Activated CD4-positive, alpha-beta T cell treated with anti-CD3 and anti-CD28 coated beads, Interleukin-2, amount 10 ng/mL, durations not matched to agents 7 days and 5 days (primary cell): Measurements from ENCODE around the gene RIMBP2. TPM values are rescaled to one million over a fixed set of nuclear protein-coding genes. Genes with fewer than 3 reads are reported as not detected.

Experiments used
- CTCF ChIA-PET: fragments of 350-600 bp; sonication (Branson Sonifier 250); formaldehyde crosslinking; loops from one replicate; lab custom pipeline; 2021; ENCODE audit warnings: antibody characterized with exemption; lab: Charles Lee
- POLR2A ChIA-PET: fragments of 350-600 bp; sonication (Branson Sonifier 250); formaldehyde crosslinking; loops from one replicate; lab custom pipeline; 2021; ENCODE audit warnings: antibody characterized with exemption; lab: Charles Lee
- DNase-seq: peaks from one replicate; pipeline ENCODE4 v3.0.0-alpha.2; 2020
- H3K27ac Mint-ChIP-seq: one replicate; pipeline ENCODE4 v1.8.0; 2021; ENCODE audit warnings: mild to moderate bottlenecking, moderate library complexity, mixed read lengths
- H3K27me3 Mint-ChIP-seq: one replicate; pipeline ENCODE4 v1.8.0; 2021; ENCODE audit warnings: mixed read lengths
- H3K36me3 Mint-ChIP-seq: one replicate; pipeline ENCODE4 v1.8.0; 2021; ENCODE audit warnings: low read depth, mixed read lengths
- H3K4me1 Mint-ChIP-seq: one replicate; pipeline ENCODE4 v1.8.0; 2021; ENCODE audit warnings: mixed read lengths
- H3K4me3 Mint-ChIP-seq: one replicate; pipeline ENCODE4 v1.8.0; 2021; ENCODE audit warnings: mild to moderate bottlenecking, moderate library complexity, mixed read lengths
- H3K9me3 Mint-ChIP-seq: one replicate; pipeline ENCODE4 v1.8.0; 2021; ENCODE audit warnings: mixed read lengths
- total RNA-seq, 2 experiments: library from RNA; stranded (reverse); gene quantifications; one replicate each; pipeline ENCODE4 v1.2.3, GENCODE V29; 2021

RIMBP2 gene
- total RNA-seq, 2 experiments from 2014 or later: not detected

DNA sequence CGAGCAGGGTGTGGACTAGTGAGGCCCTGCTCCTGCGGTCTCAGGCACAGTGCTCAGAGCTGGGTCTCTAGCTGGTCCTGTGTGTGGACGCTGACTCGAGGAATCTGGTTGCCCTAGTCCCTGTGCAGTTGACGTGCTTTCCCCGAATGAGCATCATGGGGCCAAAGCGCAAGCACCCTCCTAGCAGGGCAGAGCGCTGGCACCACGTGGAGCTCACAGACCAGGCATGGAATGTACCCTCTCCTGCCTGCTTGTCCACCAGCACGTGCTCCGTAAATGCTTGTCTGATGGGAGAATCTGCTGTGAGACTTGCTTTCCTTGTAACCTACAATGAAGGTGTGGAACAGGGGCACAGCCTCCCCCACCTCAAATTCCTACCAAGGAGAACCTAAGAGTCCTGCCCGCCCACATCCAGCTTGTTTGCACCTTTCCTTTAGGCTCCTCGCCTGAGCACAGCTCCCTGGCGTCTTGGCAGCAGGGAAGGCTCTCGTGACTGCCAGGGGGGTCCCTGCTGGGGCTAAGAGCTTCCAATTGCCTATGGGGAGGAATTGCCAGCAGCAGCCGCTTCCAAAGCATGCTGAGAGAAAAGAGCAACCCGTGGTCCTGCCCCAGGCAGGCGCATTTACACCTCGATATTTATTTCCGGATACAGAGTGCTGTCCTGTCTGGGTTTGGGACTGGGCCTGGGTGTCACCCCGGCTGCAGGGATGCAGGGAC is 253.4 kb downstream of the RIMBP2 start:
- no peak for DNase-seq
- H3K9me3 Mint-ChIP-seq: peaks cover 11% of the 10 kb centered on the region
- H3K4me1 Mint-ChIP-seq: no peaks in the 10 kb centered on the region
- no peaks in the 10 kb centered on the region for H3K36me3 Mint-ChIP-seq
- no peak overlapping the region for H3K27ac Mint-ChIP-seq
- CTCF ChIA-PET: no interaction called here
- H3K27me3 Mint-ChIP-seq: no peaks in the 10 kb centered on the region
- H3K4me3 Mint-ChIP-seq: no peak overlapping the region
- POLR2A ChIA-PET: no interaction called here

DNA sequence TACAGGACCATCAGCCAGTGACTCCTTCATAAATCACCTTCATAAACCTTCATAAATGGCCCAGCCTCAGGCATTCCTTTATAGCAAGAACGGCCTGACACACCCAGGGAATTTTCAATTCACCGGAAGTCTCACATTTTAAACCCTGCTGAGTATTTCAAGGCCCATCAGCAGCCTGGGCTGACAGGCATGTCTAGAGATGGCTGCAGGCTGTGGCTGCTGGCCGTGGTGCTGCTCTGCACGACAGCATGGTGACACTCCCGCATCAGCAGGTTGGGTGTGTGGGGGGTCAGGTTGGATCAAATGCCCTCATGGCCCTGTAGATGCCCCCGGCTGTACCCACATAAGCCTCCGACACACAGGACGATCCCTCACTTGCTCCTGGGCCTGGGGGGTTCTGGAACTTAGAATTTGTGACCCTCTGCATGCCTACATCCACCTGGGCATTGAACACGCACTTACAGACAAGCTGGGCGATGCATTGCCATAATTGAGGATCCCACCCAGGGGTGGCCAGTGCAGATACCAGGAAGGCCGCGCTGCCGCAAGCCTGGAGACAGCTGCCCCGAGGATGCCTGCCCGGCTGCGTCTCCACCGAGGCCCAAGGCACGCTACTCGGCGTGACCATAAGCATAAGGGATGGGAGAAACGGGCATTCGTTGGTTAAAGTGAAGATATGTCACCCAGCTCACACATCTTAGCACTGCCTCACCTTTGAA is 254.1 kb downstream of the RIMBP2 start:
- POLR2A ChIA-PET: no interaction called here
- Mint-ChIP-seq H3K4me3 (no peak overlapping the region), H3K4me1 (no peaks in the 10 kb centered on the region), H3K36me3 (no peaks in the 10 kb centered on the region), H3K9me3 (peaks cover 4% of the 10 kb centered on the region), H3K27me3 (no peaks in the 10 kb centered on the region), H3K27ac (no peak overlapping the region)
- CTCF ChIA-PET: no interaction called here
- DNase-seq: no peak

GRCh38 chr12:130461447-130461815 is 254.7 kb downstream of the RIMBP2 start:
- no peak for DNase-seq
- no peaks in the 10 kb centered on the region for H3K4me1 Mint-ChIP-seq
- H3K27ac Mint-ChIP-seq: no peak overlapping the region

DNA sequence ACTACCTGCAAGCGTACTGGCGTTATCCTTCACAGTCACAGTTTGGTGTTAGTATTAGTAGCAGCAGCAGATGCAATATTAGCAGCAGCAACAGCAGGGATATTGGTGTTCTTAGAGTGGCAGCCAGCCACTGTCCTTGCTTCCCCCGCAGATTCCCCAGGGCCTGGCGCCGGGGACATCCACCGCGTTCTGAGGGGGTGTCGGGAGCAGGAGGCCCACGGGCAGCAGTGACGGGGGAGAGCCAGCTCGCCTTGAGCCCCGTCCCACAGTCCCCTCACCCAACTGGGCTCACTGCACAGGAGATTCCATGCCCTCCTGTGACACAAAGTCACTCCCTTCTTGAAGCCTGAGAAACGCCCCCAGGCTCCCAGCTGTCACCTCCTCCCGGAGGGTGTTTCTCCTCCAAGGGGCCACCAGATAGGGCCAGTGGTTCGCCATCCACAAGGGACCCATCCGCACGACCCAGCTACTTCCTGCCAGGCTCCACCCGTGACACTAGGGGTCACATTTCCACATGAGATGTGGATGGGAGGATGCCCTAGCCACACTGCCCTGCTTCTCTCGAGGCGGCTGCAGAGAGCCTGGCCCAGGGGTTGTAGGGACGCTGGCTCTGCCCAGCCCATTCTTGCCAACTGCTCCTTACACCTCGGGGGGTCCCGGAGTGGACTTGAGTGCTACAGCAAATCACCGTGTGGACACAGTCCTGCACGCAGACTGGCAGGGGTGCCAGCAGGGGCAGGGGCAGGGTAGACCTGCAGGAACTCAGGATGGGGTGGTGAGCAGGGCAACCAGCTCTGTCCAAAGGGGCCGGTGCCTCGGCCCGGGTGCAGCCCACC is 255.3 kb downstream of the RIMBP2 start:
- H3K36me3 Mint-ChIP-seq: no peaks in the 10 kb centered on the region
- H3K4me1 Mint-ChIP-seq: no peaks in the 10 kb centered on the region
- H3K27me3 Mint-ChIP-seq: no peaks in the 10 kb centered on the region
- H3K27ac Mint-ChIP-seq: no peak overlapping the region
- CTCF ChIA-PET: interaction anchor here (0.9 kb wide), 1 partner anchor 14 kb away, joined by 3 read pairs; no protein-coding TSS in a partner anchor
- no peak overlapping the region for H3K4me3 Mint-ChIP-seq
- POLR2A ChIA-PET: no interaction called here
- peaks cover 2% of the 10 kb centered on the region for H3K9me3 Mint-ChIP-seq
- DNase-seq: no peak

More at GRCh38 chr12:130461447-130461815, 254.7 kb downstream of the RIMBP2 start:
- ChIA-PET CTCF (interaction anchor here (0.9 kb wide), 1 partner anchor 15 kb away, joined by 3 read pairs; no protein-coding TSS in a partner anchor), POLR2A (no interaction called here)
- H3K9me3 Mint-ChIP-seq: peaks cover 2% of the 10 kb centered on the region
- H3K36me3 Mint-ChIP-seq: no peaks in the 10 kb centered on the region
- H3K27me3 Mint-ChIP-seq: no peaks in the 10 kb centered on the region
- no peak overlapping the region for H3K4me3 Mint-ChIP-seq

GRCh38 chr12:130459916-130460315 is 256.2 kb downstream of the RIMBP2 start:
- CTCF ChIA-PET: no interaction called here
- DNase-seq: no peak
- Mint-ChIP-seq H3K4me3 (no peak overlapping the region), H3K9me3 (peaks cover 2% of the 10 kb centered on the region), H3K36me3 (no peaks in the 10 kb centered on the region), H3K4me1 (no peaks in the 10 kb centered on the region), H3K27ac (no peak overlapping the region), H3K27me3 (no peaks in the 10 kb centered on the region)
- POLR2A ChIA-PET: no interaction called here

DNA sequence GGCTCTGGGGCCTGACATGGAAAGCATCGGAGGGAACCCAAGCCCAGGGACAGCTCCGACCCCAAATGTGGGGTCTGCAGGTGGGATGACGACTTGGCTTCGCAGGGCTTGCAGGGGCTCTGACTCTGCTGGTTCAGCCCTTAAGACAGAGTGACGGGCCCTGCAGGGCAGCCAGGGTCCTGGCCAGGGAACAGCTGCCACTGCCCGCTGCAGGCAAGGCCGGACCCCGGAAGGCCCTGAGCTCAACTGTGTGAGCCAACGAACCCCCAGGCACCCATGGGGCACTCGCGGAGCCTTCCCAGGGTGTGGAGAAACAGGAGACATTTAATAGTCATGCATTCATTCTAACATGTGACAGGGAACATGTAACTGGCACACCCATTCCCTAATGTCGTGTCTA is 257.8 kb downstream of the RIMBP2 start:
- ChIA-PET POLR2A (no interaction called here), CTCF (interaction anchor here (1.0 kb wide), 1 partner anchor 15 kb away, joined by 3 read pairs; no protein-coding TSS in a partner anchor)
- H3K27ac Mint-ChIP-seq: no peak overlapping the region
- H3K36me3 Mint-ChIP-seq: no peaks in the 10 kb centered on the region
- no peaks in the 10 kb centered on the region for H3K9me3 Mint-ChIP-seq
- H3K4me1 Mint-ChIP-seq: no peaks in the 10 kb centered on the region
- no peaks in the 10 kb centered on the region for H3K27me3 Mint-ChIP-seq
- no peak overlapping the region for H3K4me3 Mint-ChIP-seq
- DNase-seq: no peak

- Mint-ChIP-seq H3K27ac (no peak overlapping the region), H3K27me3 (no peaks in the 10 kb centered on the region), H3K4me1 (no peaks in the 10 kb centered on the region), H3K9me3 (no peaks in the 10 kb centered on the region), H3K4me3 (no peak overlapping the region), H3K36me3 (no peaks in the 10 kb centered on the region)
- no peak for DNase-seq
- ChIA-PET CTCF (no interaction called here), POLR2A (no interaction called here)
Measured at GRCh38 chr12:130457215-130457614, 258.9 kb downstream of the RIMBP2 start.

DNA sequence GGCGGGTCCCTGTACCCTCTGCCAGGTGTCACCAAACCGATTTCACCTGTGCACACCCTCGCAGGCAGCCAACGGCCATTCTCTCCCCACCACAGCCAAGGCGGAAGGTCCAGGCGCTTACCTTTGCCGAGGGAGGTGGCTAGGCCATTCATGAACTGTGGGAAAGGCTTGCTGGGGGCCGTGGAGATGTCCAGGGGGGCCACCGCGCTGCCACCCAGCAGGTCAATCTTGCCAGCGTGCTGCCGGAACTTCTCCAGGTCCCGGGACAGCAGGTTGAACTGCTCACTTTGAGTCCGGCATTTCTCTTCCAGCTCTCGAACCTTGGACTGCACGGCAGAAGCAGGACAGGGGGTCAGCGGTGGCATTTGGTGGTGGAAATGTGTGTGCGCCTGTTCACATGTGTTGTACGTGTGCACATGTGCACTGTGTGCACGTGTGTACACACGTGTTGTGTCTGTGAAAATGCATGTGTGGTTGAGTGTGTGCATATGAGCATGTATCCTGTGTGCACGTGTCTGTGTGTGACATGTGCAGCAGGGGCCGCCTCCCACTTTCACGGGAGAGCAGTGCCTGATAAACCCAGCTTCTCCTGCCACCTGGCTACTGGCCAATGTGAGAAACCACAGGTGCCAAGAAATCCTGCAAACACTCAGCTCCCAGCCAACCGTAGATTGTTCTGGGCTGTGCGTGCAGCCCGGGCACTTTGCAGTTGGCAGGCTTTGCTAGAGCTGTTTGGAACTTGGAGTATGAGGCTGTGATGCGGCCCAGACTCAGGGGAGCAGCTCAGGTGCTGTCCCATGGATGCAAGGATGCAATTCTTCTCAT is 259.5 kb downstream of the RIMBP2 start:
- H3K4me1 Mint-ChIP-seq: no peaks in the 10 kb centered on the region
- no peaks in the 10 kb centered on the region for H3K27me3 Mint-ChIP-seq
- H3K27ac Mint-ChIP-seq: no peak overlapping the region
- no peaks in the 10 kb centered on the region for H3K36me3 Mint-ChIP-seq
- no peak overlapping the region for H3K4me3 Mint-ChIP-seq
- ChIA-PET CTCF (no interaction called here), POLR2A (no interaction called here)
- no peaks in the 10 kb centered on the region for H3K9me3 Mint-ChIP-seq
- no peak for DNase-seq

GRCh38 chr12:130455161-130455560 is 260.9 kb downstream of the RIMBP2 start:
- ChIA-PET POLR2A (no interaction called here), CTCF (no interaction called here)
- Mint-ChIP-seq H3K9me3 (no peaks in the 10 kb centered on the region), H3K36me3 (no peaks in the 10 kb centered on the region), H3K27ac (no peak overlapping the region), H3K4me3 (no peak overlapping the region), H3K27me3 (no peaks in the 10 kb centered on the region), H3K4me1 (no peaks in the 10 kb centered on the region)
- no peak for DNase-seq

- DNase-seq: no peak
- ChIA-PET POLR2A (no interaction called here), CTCF (no interaction called here)
- H3K27me3 Mint-ChIP-seq: no peaks in the 10 kb centered on the region
- no peaks in the 10 kb centered on the region for H3K4me1 Mint-ChIP-seq
- H3K36me3 Mint-ChIP-seq: no peaks in the 10 kb centered on the region
- no peak overlapping the region for H3K27ac Mint-ChIP-seq
- H3K4me3 Mint-ChIP-seq: no peak overlapping the region
- no peaks in the 10 kb centered on the region for H3K9me3 Mint-ChIP-seq
Measured at GRCh38 chr12:130454296-130454695, 261.8 kb downstream of the RIMBP2 start.

GRCh38 chr12:130452546-130452945 is 263.6 kb downstream of the RIMBP2 start:
- no peak for DNase-seq
- no peaks in the 10 kb centered on the region for H3K9me3 Mint-ChIP-seq
- no peaks in the 10 kb centered on the region for H3K27me3 Mint-ChIP-seq
- H3K27ac Mint-ChIP-seq: no peak overlapping the region
- no peak overlapping the region for H3K4me3 Mint-ChIP-seq
- CTCF ChIA-PET: no interaction called here
- POLR2A ChIA-PET: no interaction called here
- H3K4me1 Mint-ChIP-seq: no peaks in the 10 kb centered on the region
- H3K36me3 Mint-ChIP-seq: no peaks in the 10 kb centered on the region
